Measurements from ENCODE around the gene STT3A. TPM values are rescaled to one million over a fixed set of nuclear protein-coding genes. Genes with fewer than 3 reads are reported as not detected.

Gene STT3A
- total RNA-seq (2022; extraction: Qiagen RNA extraction): 95.0 to 108 TPM (median 101 TPM) in 5 replicates

DNA sequence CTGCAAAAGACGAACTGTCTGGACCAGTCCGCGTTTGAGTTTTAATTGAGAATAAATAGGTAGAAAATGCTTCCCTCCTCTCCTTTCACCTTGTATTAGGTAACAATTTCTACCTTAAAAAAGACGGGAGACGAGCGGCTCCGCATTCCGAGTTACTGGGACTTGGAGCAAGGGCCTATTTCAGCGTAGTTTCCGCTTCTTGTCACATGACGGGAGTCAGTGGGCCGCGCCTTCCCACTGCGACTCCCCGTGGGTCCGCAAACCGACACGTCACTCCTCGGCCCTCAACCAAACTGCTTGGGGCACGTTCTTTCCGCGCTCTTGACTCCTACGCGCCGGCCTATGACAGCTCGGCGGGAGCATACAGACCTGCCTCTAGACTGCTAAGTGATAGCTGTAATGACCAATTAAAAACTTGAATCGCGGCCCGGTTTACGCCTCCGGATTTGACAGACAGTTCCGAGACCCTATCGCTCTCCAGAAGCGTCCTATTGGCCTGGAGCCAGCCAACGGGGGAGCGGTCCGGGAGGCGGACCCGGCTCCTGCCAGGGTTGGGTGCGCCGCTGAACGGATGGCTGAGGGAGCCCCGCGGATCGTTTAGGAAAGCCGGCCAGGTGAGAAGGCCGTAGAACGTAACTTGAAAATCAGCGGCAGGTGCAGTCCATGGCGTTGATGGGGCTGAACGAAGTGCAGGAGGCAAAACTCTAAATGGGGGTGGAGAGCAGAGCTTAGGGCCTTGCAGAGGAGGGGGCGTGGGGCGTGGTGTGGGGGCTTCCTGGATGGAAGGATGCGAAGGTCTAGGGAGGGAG, at the start of gene STT3A:
STT3A (plus strand) TSS at position 548 of the 809 bp plus-strand sequence. CDS start 3,064 bp downstream, outside the sequence.

GRCh38 chr11:125568970-125569914, 23.4 kb upstream of the STT3A start, which contains the start of gene EI24:
Gene EI24 (plus strand): TSS chr11:125569477. CDS start chr11:125572528, 3,051 bp downstream.

DNA sequence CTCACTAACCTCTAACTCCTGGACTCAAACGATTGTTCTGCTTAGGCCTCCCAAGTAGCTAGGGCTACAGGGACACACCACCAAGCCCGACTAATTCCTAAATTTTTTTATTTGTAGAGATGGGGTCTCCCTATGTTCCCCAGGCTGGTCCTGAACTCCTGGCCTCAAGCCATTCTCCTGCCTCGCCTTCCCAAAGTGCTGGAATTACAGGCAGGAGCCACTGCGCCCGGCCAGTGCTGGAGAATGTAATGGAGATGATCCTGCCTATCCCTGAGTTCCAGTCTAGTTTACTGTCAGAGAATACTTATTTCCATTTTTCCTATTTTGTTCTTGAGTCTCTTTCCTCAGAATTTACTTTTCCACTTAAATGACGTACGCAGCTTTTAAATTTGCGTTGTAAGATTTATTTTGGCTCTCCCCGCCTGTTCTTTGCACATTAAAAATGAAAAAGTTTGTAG, 32.1 kb downstream of the STT3A start, which contains the start of gene CHEK1:
CHEK1 (plus strand) TSS at position 408 of the 458 bp plus-strand sequence. CDS start 1,606 bp downstream, outside the sequence.

Other genes starting within 250 kb of the STT3A start
- gene FEZ1, start 96.6 kb upstream of the STT3A start, total RNA-seq (2022; extraction: Qiagen RNA extraction): 0.40 to 0.64 TPM (median 0.52 TPM) in 5 replicates
- 101 to 113 TPM (median 104 TPM) in 5 replicates for gene EI24, start 23.4 kb upstream of the STT3A start, total RNA-seq (2022; extraction: Qiagen RNA extraction)
- gene CHEK1, start 32.3 kb downstream of the STT3A start, total RNA-seq (2022; extraction: Qiagen RNA extraction): 28.1 to 36.7 TPM (median 31.8 TPM) in 5 replicates
- not detected in 5 replicates for gene ACRV1, start 88.0 kb downstream of the STT3A start, total RNA-seq (2022; extraction: Qiagen RNA extraction)
- not detected in 5 replicates for gene PATE1, start 153.4 kb downstream of the STT3A start, total RNA-seq (2022; extraction: Qiagen RNA extraction)
- gene PATE2, start 186.0 kb downstream of the STT3A start, total RNA-seq (2022; extraction: Qiagen RNA extraction): not detected in 5 replicates
- gene PATE3, start 195.3 kb downstream of the STT3A start, total RNA-seq (2022; extraction: Qiagen RNA extraction): not detected in 5 replicates
- not detected in 5 replicates for gene PATE4, start 240.5 kb downstream of the STT3A start, total RNA-seq (2022; extraction: Qiagen RNA extraction)

Measured in A549 treated with CORT108297 at 1 μM for 4 hours (cell line).